T-helper 2 cell treated with Interferon-gamma antibody and Interleukin-4, amounts not matched to agents 100 ng/mL and 5 ng/mL, for 36 hours (primary cell): ENCODE measurements around the gene IL4R. TPM values are rescaled to one million over a fixed set of nuclear protein-coding genes. Genes with fewer than 3 reads are reported as not detected.
"Not testable (repeated sequence)": the region's sequence is repeated elsewhere in the genome, so short reads cannot be mapped to it uniquely, and the experiment has no call there.

ENCODE experiments used
- intact Hi-C: fragments of 100-400 bp; cut with micrococcal nuclease; formaldehyde crosslinking; loops from one replicate; pipeline ENCODE4 v1.15.1; 2023
- total RNA-seq: library from RNA; stranded (reverse); gene quantifications from 2 replicates; pipeline ENCODE4 v1.2.3, GENCODE V29; 2022

Gene IL4R
- total RNA-seq, 1 donor from 2014 or later, result 411 TPM

GRCh38 chr16:27374804-27375425, 61.1 kb downstream of the IL4R start:
- intact Hi-C loops, result no loop called here

- intact Hi-C loops, result no loop called here
These were observed 64.1 kb downstream of the IL4R start for GRCh38 chr16:27377666-27378485.

GRCh38 chr16:27378871-27379481, 65.2 kb downstream of the IL4R start:
- intact Hi-C loops, result no loop called here

- intact Hi-C loops, result no loop called here
These were observed 66.1 kb downstream of the IL4R start for GRCh38 chr16:27379919-27380318.

GRCh38 chr16:27381236-27381635, 67.5 kb downstream of the IL4R start:
- intact Hi-C loops, result no loop called here

GRCh38 chr16:27381974-27382855, 68.4 kb downstream of the IL4R start:
- intact Hi-C loops, result no loop called here

- intact Hi-C loops, result no loop called here
These were observed 69.9 kb downstream of the IL4R start for GRCh38 chr16:27383556-27384243.

- intact Hi-C loops, result no loop called here
These were observed 70.7 kb downstream of the IL4R start for GRCh38 chr16:27384425-27384824.

- intact Hi-C loops, result no loop called here
These were observed 71.6 kb downstream of the IL4R start for GRCh38 chr16:27385398-27385797.

GRCh38 chr16:27386674-27387073, 72.9 kb downstream of the IL4R start:
- intact Hi-C loops, result no loop called here

GRCh38 chr16:27387724-27388123, 74.0 kb downstream of the IL4R start:
- intact Hi-C loops, result no loop called here

- intact Hi-C loops, result no loop called here
These were observed 75.6 kb downstream of the IL4R start for GRCh38 chr16:27389272-27389961.

GRCh38 chr16:27390151-27390550, 76.4 kb downstream of the IL4R start:
- intact Hi-C loops, result no loop called here

- intact Hi-C loops, result no loop called here
These were observed 78.9 kb downstream of the IL4R start for GRCh38 chr16:27392671-27393070.

GRCh38 chr16:27394516-27394915, 80.7 kb downstream of the IL4R start:
- intact Hi-C loops, result no loop called here

- intact Hi-C loops, result not testable (repeated sequence)
These were observed 84.6 kb downstream of the IL4R start for GRCh38 chr16:27398341-27398893.

- intact Hi-C loops, result no loop called here
These were observed 85.4 kb downstream of the IL4R start for GRCh38 chr16:27398894-27399853.

- intact Hi-C loops, result loop anchor here (5.0 kb wide), 1 partner anchor 83 kb away; no protein-coding TSS in a partner anchor
These were observed 86.2 kb downstream of the IL4R start for GRCh38 chr16:27399969-27400368.
